ENCODE measurements around the gene CPT1C. TPM values are rescaled to one million over a fixed set of nuclear protein-coding genes. Genes with fewer than 3 reads are reported as not detected.

CPT1C gene
- total RNA-seq, 6 donors from 2014 or later, result 0.46 to 17.2 (median 4.6) TPM; not detected in 2

DNA sequence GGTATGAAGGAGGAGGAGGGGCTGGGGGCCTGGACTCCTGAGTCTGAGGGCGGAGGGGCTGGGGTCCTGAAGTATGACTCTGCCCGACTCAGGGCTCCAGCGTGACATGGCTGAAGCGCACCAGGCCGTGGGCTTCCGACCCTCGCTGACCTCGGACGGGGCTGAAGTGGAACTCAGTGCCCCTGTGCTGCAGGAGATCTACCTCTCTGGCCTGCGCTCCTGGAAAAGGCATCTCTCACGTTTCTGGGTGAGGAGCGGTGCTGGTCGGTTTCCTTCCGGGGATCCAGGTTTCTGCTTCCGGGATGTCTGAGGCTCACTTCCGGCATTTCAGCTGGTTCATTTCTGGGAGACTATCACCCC lies 1.2 kb downstream of the CPT1C start:
- Histone ChIP-seq H3K4me3 (no peak overlapping the region), H3K27me3 (peaks cover 0 to 12% (median 1%) of the 10 kb centered on the region in 4 donors), H3K4me1 (peaks cover 21 to 39% (median 31%) of the 10 kb centered on the region in 4 donors), H3K36me3 (peaks cover 0 to 6% (median under 1%) of the 10 kb centered on the region in 4 donors), H3K9me3 (no peaks in the 10 kb centered on the region), H3K27ac (no peak overlapping the region)
- WGBS, 2 donors, result 73 to 76% methylated on average over 6 to 16 of the region's 16 CpGs
- ATAC-seq (ENCODE audit: low FRiP score in 2 of 2), result no peak
- TF ChIP-seq POLR2AphosphoS5 (IDR thresholded peaks at IDR 0.05), result no peak
- TF ChIP-seq, protein P1, sequence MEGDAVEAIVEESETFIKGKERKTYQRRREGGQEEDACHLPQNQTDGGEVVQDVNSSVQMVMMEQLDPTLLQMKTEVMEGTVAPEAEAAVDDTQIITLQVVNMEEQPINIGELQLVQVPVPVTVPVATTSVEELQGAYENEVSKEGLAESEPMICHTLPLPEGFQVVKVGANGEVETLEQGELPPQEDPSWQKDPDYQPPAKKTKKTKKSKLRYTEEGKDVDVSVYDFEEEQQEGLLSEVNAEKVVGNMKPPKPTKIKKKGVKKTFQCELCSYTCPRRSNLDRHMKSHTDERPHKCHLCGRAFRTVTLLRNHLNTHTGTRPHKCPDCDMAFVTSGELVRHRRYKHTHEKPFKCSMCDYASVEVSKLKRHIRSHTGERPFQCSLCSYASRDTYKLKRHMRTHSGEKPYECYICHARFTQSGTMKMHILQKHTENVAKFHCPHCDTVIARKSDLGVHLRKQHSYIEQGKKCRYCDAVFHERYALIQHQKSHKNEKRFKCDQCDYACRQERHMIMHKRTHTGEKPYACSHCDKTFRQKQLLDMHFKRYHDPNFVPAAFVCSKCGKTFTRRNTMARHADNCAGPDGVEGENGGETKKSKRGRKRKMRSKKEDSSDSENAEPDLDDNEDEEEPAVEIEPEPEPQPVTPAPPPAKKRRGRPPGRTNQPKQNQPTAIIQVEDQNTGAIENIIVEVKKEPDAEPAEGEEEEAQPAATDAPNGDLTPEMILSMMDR (IDR thresholded peaks at IDR 0.05), result no peak
- TF ChIP-seq POLR2A (IDR thresholded peaks at IDR 0.05), result no peak
- TF ChIP-seq EP300 (IDR thresholded peaks at IDR 0.05), result no peak
- DNase-seq, result no peak

- ATAC-seq (ENCODE audit: low FRiP score in 2 of 2), result no peak
- no peak for DNase-seq
- TF ChIP-seq, protein P1 (IDR thresholded peaks at IDR 0.05), result no peak
- TF ChIP-seq POLR2A (IDR thresholded peaks at IDR 0.05), result no peak
- TF ChIP-seq POLR2AphosphoS5 (IDR thresholded peaks at IDR 0.05), result no peak
- TF ChIP-seq EP300 (IDR thresholded peaks at IDR 0.05), result no peak
Observed at GRCh38 chr19:49696115-49696514, 5.2 kb downstream of the CPT1C start.

GRCh38 chr19:49696865-49697264 lies 5.9 kb downstream of the CPT1C start:
- Histone ChIP-seq H3K9me3 (no peaks in the 10 kb centered on the region), H3K27ac (no peak overlapping the region), H3K4me3 (no peak overlapping the region), H3K4me1 (peaks cover 0 to under 1% (median 0%) of the 10 kb centered on the region in 4 donors), H3K27me3 (no peaks in the 10 kb centered on the region), H3K36me3 (no peaks in the 10 kb centered on the region)
- no peak for ATAC-seq (ENCODE audit: low FRiP score in 2 of 2)
- no peak for TF ChIP-seq POLR2AphosphoS5 (IDR thresholded peaks at IDR 0.05)
- TF ChIP-seq, protein P1 (IDR thresholded peaks at IDR 0.05), result no peak
- no peak for TF ChIP-seq EP300 (IDR thresholded peaks at IDR 0.05)
- TF ChIP-seq POLR2A (IDR thresholded peaks at IDR 0.05), result no peak
- DNase-seq, result no peak
- WGBS, 2 donors, result 91% methylated on average over 4 to 7 of the region's 7 CpGs

More at GRCh38 chr19:49696115-49696514, 5.2 kb downstream of the CPT1C start:
- Histone ChIP-seq H3K27me3 (no peaks in the 10 kb centered on the region), H3K4me3 (no peak overlapping the region), H3K27ac (no peak overlapping the region), H3K9me3 (no peaks in the 10 kb centered on the region), H3K36me3 (no peaks in the 10 kb centered on the region), H3K4me1 (peaks cover under 1 to 8% (median 7%) of the 10 kb centered on the region in 4 donors)
- 83 to 91% methylated on average over 6 of the region's 6 CpGs for WGBS, 2 donors

- H3K27ac ChIP-seq, result no peak overlapping the region
- no peaks in the 10 kb centered on the region for H3K4me1 ChIP-seq
- 83 to 92% methylated on average over 5 of the region's 5 CpGs for WGBS, 2 donors
- ATAC-seq (ENCODE audit: low FRiP score in 2 of 2) (no peak), DNase-seq (no peak)
- H3K4me3 ChIP-seq, result no peak overlapping the region
- H3K9me3 ChIP-seq, result no peaks in the 10 kb centered on the region
- no peaks in the 10 kb centered on the region for H3K27me3 ChIP-seq
- TF ChIP-seq, protein P1 (IDR thresholded peaks at IDR 0.05), result no peak
- TF ChIP-seq POLR2AphosphoS5 (IDR thresholded peaks at IDR 0.05) (no peak), EP300 (IDR thresholded peaks at IDR 0.05) (no peak), POLR2A (IDR thresholded peaks at IDR 0.05) (no peak)
- H3K36me3 ChIP-seq, result no peaks in the 10 kb centered on the region
Observed at GRCh38 chr19:49699364-49699763, 8.4 kb downstream of the CPT1C start.

DNA sequence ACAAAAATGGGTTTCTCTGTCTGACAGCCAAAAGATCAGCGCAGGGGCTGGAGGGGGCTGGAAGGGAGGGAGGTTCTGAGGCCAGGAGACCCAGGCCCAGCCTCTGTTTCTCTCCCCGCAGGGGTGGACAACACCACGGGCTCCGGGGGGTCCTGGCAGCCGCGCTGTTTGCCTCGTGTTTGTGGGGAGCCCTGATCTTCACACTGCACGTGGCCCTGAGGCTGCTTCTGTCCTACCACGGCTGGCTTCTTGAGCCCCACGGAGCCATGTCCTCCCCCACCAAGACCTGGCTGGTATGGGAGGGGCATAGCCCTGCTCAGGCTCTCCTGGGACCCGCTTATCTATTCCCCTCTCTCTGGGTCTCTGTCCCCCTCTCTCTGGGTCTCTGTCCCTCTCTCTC lies 9.6 kb downstream of the CPT1C start:
- TF ChIP-seq POLR2AphosphoS5 (IDR thresholded peaks at IDR 0.05) (no peak), POLR2A (IDR thresholded peaks at IDR 0.05) (no peak), EP300 (IDR thresholded peaks at IDR 0.05) (no peak)
- TF ChIP-seq, protein P1 (IDR thresholded peaks at IDR 0.05), result no peak
- H3K9me3 ChIP-seq, result no peaks in the 10 kb centered on the region
- no peak overlapping the region for H3K27ac ChIP-seq
- no peaks in the 10 kb centered on the region for H3K36me3 ChIP-seq
- H3K4me1 ChIP-seq, result no peaks in the 10 kb centered on the region
- ATAC-seq (ENCODE audit: low FRiP score in 2 of 2) (peak in 1 of 2 donors; percentile 30), DNase-seq (no peak)
- H3K4me3 ChIP-seq, result no peak overlapping the region
- H3K27me3 ChIP-seq, result no peaks in the 10 kb centered on the region
- WGBS, 2 donors, result 62 to 74% methylated on average over 11 of the region's 11 CpGs

Data from upper lobe of left lung (tissue), 6 donors.